LNCAP (cell line): Measurements from ENCODE around the gene DEPDC4.

Experiments used
- TF ChIP-seq, protein P1 (sequence below): fragments of 450-650 bp; IDR thresholded peaks from 2 replicates; pipeline ENCODE4 v1.5.1; 2017; ENCODE audit warnings: mild to moderate bottlenecking

Gene DEPDC4

DNA sequence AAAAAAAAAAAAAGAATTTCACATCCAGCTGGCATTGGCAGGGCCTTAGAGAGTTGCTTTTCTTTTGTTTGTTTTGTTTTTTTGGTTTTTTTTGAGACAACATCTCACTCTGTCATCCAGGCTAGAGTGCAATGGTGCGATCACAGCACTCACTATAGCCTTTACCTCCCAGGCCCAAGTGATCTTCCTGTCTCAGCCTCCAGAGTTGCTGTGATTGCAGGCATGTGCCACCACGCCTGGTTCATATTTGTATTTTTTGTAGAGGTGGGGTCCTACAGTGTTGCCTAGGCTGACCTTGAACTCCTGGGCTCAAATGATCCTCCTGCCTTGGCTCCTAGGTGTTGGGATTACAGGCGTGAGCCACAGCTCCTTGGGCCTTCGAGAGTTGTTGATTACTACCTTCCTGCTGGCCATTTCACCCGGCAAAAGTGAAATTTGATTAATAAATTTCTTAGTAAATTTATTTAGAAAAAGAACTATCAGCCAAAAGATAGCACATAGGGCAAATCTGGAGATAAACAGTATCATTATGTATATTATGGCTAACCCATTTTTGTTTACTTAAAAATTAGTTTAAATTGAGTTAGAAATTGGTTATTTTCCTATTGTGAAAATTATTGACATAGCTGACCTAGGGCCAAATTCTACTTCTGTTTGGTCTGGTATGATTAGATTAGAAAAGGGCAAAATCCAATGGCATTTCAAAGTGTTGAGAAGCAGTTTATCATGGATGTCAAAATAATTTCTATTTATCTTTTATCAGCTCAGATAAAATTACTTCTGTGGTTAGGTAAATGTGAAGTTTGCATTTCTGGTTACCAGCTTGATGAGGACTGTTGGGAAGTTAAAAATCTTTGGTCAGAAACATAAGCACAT, 53.6 kb downstream of the DEPDC4 start:
- TF ChIP-seq, protein P1, sequence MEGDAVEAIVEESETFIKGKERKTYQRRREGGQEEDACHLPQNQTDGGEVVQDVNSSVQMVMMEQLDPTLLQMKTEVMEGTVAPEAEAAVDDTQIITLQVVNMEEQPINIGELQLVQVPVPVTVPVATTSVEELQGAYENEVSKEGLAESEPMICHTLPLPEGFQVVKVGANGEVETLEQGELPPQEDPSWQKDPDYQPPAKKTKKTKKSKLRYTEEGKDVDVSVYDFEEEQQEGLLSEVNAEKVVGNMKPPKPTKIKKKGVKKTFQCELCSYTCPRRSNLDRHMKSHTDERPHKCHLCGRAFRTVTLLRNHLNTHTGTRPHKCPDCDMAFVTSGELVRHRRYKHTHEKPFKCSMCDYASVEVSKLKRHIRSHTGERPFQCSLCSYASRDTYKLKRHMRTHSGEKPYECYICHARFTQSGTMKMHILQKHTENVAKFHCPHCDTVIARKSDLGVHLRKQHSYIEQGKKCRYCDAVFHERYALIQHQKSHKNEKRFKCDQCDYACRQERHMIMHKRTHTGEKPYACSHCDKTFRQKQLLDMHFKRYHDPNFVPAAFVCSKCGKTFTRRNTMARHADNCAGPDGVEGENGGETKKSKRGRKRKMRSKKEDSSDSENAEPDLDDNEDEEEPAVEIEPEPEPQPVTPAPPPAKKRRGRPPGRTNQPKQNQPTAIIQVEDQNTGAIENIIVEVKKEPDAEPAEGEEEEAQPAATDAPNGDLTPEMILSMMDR: no peak

DNA sequence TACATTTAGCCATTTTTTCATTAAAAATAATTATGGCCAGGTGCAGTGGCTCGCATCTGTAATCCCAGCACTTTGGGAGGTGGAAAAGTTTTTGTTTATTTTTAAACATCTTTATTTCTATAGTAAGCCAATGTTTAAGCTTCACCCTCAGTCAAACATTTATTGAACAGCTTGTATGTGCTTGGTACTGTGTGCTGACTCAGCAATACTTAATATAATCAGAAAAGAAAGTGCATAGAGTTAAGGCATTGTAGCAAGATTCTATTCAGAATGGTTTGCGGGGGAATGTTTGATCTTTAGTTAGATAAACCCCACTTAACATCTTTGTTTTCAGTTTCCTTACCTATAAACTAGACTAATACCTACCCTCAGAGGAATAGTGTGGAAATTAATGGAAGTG, 55.2 kb downstream of the DEPDC4 start:
- TF ChIP-seq, protein P1: no peak

DNA sequence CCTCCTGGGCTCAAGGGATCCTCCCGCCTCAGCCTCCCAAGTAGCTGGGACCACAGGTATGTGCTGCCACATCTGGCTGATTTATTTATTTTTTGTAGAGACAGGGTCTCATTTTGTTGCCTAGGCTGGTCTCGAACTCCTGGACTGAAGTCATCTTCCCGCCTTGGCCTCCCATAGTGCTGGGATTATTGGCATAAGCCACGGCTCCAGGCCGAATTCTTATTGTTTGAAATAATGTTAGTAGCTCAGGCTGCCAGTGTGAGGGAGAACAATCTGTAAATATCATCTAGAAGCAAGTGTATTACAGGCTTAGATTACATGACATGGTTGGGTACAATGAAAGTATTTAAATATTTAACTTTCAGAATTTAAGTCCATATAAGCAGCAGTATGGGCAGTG, 58.0 kb downstream of the DEPDC4 start:
- TF ChIP-seq, protein P1: no peak

DNA sequence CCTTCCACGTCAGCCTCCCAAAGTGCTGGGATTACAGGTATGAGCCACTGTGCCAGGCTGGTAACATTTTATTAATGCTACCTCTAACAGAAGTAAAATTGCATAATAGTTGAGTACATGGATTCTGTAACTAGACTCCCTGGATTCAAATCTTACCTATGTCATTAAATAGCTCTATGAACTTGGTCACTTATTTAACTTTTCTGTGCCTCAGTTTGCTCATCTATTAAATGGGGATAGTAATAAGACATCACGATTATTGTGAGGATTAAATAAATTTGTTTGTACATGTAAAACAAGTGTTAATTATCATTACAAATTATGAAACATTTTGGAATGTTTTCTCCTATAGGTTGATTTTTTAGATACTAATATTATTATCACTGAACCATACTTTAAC, 59.6 kb downstream of the DEPDC4 start:
- TF ChIP-seq, protein P1: no peak

DNA sequence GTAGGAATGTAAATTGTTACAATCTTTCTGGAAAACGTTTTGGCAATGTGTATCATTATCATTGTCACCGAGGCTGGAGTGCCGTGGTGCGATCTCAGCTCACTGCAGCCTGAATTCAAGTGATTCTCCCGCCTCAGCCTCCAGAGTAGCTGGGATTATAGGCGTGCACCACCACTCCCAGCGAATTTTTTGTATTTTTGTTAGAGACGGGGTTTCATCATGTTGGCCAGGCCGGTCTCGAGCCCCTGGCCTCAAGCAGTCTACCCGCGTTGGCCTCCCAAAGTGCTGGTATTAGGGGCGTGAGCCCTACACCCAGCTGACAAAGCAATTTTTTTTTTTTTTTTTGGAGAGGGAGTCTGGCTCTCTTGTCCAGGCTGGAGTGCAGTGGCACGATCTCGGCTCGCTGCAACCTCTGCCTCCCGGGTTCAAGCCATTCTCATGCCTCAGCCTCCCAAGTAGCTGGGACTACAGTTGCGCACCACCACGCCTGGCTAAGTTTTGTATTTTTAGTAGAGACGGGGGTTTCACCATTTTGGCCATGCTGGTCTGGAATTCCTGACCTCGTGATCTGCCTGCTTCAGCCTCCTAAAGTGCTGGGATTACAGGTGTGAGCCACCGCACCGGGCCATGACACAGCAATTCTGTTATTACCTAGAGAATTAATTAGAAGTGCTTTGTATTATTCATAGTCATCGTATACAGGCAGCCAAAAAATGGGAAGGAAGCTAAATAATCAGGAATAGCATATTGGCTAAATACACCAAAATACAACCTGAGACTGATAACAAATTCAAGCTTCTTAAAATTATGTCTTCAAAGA, 65.1 kb downstream of the DEPDC4 start:
- TF ChIP-seq, protein P1: no peak

DNA sequence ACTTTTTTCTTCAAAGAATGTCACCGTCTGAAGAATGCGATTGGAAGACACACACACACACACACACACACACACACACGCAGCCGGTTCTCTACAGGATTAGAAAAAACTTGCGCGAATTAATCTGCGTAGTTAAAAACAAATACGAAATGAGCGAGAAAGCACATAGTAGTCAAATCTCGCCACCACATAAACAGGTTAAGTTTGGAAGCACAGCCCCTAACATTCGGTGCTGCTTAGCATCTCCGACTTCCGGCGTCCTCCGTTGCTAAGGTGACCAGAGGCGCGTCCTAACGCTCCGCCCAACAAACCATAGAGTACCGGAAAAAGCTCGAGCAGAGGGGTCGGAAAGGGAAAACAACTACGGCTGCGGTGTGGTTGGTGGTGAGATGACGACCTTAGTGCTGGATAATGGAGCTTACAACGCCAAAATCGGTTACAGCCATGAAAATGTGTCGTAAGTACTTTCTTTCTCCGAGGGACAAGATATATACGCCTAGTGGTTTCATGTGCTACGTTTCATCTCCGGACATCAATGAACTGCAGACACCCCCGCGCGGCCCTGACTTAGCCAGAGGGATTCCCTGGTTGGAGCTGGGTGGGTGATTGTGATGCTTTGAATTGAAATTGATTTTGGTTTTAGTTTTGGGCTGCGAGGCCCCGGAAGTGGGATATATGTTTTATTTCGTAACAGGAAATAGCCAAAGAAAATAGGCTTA, 66.3 kb downstream of the DEPDC4 start, which contains the start of gene ACTR6:
ACTR6 (plus strand) TSS at position 353 of the 719 bp plus-strand sequence; CDS start at position 390, 37 bp downstream.
- TF ChIP-seq, protein P1: no peak
